ENCODE measurements around the gene PDZRN4.

DNA sequence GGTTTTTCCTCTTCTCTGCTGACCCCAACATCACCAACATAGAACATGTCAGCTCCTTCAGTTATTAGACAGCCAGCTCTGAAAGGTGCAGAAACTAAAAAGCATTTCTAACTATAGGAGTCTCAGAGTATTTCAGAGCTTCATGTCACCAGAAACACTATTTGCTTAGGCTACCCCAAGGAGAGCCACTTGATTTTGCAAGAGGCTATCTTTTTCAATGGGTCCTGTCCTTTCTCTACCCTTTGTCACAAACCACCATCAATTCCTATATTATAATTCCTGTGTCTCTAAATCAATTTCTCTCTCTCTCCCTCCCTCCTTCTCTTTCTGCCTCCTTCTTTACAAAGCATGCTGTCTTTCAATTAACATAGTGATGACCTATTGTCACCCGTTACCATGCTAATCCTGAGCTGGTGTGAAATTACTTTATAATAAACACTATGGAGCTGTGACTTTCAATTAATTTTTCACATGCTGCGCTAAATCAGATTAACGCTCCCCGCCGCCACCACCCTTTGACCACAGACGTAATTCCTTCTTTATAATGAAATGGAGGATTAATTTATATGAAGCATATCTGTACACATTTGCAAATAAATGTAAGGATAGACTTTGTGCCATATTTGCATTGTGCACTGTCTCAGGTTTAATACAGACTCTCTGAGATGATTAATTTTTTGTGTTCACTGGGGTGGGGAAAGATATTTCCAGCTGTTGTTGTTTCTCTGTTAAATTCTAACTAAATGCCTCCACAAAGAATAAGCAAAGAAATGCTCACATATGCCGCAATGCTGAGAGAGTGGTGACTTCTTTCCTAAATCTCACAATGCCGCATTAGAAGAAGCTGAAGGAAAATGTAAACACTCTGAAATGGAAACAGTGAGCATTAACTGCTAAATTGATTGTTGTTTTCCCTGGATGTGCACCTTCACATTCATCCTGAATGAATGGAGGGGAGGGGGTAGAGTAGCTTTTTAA lies 418.6 kb downstream of the PDZRN4 start:
- TF ChIP-seq YY1 (IDR thresholded peaks at IDR 0.05; ENCODE audit: insufficient read depth, insufficient read length) (no peak), ZNF274 (IDR thresholded peaks at IDR 0.05; ENCODE audit: low read depth, low read length) (no peak), SUZ12 (IDR thresholded peaks at IDR 0.05; ENCODE audit: extremely low read depth, insufficient read depth, insufficient read length) (no peak)
